KG1 (cell line): Measurements from ENCODE around the gene GNB4.

Experiments used
- DNase-seq: peaks from one replicate; lab custom pipeline; 2025; lab: John Stamatoyannopoulos, UW

The GNB4 gene

DNA sequence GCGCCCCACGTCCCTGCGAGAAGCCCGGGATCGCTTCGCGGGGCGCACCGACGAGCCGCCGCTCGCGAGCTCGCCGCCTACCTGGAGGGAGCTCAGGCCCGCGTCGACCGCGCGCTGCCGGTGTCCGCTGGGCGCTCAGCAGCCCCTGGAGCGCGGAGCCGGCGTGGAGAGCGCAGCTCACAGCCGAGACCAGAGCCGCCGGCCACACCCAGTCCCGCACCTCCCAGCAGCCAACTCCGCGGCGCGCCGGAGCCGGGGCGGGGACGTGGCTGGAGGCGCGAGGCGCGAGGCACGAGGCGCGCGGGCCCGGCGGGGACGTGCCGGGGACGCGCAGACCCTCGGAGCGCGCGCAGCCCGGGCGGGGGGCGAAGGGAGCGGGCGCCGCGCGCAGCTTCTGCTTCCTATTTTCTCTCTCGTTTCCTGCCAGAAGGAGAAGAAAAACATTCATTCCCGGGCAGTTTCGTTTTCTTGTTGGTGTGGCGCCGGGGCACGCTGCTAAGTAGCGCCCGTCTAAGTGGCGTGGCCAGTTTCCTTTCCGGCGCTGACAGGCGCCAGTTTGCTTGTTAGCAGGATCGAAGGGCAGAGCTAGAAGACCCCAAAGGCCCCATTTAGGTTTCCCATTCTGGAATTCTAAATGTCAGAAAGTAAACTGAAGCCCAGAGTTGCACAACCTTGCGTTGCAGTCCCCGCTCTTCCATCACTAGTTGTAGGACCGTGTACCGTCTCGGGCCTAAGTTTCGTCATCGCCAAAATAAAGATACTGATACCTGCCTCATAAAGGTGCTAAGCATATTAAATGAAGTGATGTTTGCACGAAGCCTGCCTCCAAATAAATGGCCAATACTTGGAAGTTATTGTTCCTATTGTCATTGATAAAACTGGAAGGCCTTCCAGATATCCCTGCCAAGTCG is at the start of gene GNB4:
Gene GNB4 (minus strand): TSS at position 206 of the 911 bp plus-strand sequence. CDS start 25,270 bp downstream, outside the sequence.
- peak; percentile 78 for DNase-seq

DNA sequence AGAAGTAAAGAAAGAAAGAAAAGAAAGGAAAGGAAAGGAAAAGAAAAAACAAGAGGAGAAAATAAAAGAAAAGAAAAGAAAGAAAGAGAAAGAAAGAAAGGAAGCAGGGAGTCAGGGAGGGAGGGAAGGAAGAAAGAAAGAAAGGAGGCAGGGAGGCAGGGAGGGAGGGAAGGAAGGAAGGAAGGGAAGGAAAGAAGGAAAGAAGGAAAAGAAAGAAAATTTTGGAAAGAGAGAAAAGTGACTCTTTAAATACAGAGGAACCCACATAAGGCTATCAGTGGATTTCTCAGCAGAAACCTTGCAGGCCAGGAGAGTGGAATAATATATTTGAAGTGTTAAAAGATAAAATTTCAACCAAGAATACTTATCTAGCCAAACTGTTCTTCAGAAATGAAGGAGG is 44.2 kb upstream of the GNB4 start:
- DNase-seq, result no peak

GRCh38 chr3:179493260-179493659 is 42.0 kb upstream of the GNB4 start:
- no peak for DNase-seq

DNA sequence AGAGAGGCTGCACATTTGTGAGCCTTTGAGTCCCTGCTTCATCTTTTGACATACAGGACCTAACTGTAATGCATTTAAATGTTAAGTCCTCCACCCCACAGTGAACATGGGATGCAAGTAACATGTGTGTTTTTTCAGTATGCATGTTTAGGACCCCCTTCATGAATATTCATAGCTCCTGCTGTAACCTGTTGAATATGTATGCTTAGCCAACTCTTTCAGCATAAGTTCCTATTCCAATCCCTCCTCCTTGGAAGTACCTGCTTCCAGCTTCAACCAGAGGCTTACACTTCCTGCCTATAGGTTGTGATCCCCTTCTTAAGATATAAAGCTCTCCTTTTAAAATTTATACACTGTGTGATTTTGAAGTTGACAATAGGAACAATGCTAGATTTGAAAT is 36.9 kb upstream of the GNB4 start:
- no peak for DNase-seq

DNA sequence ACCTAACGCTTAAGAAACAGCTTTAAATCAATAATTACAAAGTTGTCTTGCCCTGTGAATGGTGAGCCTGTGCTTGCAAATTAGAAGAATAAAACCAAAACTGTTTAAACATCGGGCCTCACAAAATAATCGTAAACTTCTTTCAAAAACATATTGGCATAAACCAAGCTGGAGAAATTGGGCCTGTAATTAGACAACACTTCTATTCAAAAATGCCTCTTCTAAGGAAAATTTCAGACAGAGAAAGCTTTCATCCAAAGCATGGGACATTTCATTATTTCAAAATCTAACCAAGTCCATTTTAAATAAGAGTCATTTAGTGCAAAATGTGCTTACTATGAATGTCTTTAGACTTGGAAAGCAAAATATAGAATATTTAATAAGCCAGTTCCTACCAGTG is 35.5 kb upstream of the GNB4 start:
- no peak for DNase-seq

- DNase-seq, result no peak
Observed at GRCh38 chr3:179482857-179483256, 31.6 kb upstream of the GNB4 start.

DNA sequence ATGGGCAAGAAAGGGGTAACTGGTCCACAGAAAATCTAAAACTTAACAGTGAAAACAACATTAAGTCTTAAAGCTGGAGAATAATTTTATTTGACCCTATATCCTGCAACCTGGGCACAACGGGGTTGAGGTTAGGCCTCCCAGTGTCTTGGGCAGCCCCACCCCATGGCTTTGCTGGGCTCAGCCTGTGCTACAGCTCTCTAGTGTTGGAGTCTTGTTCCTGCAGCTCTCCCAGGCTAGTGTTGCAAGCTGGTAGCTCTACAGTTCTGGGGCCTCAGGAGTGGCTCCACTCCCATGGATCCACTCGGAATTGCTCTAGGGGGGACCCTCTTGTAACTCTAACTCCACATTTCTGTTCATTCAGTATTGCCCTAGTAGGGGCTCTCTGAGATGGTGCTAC is 24.9 kb upstream of the GNB4 start:
- DNase-seq, result no peak

GRCh38 chr3:179474480-179474879 is 23.2 kb upstream of the GNB4 start:
- DNase-seq, result no peak

DNA sequence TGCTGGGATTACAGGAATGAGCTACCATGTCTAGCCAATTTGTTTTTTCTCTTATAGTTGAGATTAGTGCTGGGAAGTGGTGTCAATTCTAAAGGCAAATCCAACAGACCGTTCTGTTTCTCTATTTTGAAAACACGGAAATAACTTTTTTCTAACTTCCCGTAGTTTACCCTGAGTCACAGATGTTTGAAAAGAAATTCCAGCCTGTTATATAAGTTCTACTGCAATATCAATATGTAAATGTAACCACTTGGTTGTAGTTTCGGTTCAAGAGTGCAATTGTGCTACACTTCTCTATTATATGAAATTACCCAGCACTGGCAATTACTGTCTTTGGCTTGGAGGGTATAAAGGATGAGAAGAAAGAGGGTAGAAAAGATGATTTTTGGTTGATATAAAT is 22.3 kb upstream of the GNB4 start:
- peak; percentile 54 for DNase-seq

DNA sequence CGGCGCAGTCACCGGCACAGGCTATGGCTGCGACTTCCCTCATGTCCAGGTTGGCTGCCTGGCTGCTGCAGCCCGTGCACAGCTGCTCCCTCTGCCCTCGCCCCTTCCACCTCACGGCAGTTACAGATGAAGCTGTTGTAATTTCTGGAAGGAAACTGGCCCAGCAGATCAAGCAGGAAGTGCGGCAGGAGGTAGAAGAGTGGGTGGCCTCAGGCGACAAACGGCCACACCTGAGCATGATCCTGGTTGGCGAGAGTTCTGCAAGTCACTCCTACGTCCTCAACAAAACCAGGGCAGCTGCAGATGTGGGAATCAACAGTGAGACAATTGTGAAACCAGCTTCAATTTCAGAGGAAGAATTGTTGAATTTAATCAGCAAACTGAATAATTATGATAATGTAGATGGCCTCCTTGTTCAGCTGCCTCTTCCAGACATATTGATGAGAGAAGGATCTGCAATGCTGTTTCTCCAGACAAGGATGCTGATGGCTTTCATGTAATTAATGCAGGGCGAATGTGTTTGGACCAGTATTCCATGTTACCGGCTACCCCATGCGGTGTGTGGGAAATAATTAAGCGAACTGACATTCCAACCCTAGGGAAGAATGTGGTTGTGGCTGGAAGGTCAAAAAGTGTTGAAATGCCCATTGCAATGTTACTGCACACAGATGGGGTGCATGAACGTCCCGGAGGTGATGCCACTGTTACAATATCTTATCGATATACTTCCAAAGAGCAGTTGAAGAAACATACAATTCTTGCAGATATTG is 13.2 kb upstream of the GNB4 start:
- no peak for DNase-seq

DNA sequence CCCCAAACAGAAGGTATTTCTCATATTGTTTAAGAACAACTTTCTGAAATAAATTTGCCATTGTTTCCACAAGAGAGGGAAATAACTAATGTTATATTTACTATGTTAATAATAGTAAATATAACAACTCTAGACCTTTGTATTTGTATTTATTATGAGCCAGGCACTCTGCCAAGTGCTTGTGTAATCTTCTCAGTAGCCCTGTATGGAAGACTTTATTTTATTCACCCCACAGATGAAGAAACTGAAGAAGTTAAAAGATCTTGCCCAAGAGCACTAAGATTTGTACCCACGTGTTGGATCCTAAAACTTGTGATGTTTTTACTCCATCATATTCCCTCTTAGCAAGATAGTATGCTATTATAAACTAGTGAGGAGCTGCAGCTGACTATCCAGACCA is 12.0 kb upstream of the GNB4 start:
- no peak for DNase-seq

GRCh38 chr3:179460260-179460659 is 9.0 kb upstream of the GNB4 start:
- no peak for DNase-seq

DNA sequence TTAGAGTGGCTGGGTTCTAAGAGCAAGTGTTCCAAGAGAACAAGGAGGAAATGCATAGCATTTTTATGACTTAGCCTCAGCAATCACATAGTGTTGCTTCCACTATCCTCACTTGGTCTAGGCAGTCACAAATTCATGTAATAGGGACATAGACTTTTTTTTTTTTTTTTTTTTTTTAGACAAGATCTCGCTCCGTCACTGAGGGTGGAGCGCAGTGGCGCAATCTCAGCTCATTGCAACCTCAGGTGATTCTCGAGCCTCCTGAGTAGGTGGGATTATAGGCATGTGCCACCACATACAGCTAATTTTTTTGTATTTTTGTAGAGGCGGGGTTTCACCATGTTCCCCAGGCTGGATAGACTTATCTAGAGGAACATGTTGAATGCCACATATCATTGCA is 4.7 kb upstream of the GNB4 start:
- DNase-seq, result no peak

DNA sequence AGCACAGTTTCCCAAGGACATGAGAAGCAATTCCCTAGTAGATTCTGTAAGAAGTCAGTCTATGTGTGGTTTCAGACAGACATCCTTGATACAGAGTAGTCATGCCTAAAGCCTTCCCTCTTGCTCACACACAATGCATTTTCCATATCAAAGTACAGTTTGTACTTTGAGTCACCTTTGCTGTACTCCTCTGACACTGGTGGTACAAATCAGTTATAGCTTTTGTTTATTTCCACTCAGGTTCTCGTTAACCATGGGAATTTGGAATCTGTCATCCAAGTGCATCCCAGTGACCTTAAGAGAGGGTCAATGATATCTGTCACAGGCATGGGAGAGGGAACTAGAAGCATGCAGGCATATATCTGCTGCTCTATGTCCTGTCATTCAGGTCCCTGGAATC is 3.6 kb upstream of the GNB4 start:
- DNase-seq, result no peak

GRCh38 chr3:179453967-179454366 is 2.7 kb upstream of the GNB4 start:
- no peak for DNase-seq

- no peak for DNase-seq
Observed at GRCh38 chr3:179452872-179453271, 1.6 kb upstream of the GNB4 start.

DNA sequence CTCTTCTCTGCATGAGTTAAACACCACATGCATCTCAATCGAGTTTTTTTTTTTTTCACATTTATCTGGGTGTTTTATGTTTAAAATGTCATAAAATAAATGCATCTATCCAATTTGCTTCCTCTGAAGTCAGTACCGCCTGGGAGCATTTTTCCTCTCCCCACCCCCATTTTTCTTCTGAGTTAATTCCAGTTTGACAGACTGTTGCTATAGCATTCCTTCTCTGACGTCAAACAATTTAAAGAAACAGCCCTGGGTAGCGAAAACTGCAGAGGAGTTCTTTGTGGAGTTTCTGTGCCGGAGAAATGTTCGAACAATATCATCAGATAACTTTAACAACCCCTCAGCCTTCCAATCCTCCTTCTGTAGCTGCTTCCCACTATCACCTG is 900 bp upstream of the GNB4 start:
- no peak for DNase-seq

- no peak for DNase-seq
Observed at GRCh38 chr3:179450901-179451264, 387 bp downstream of the GNB4 start.

- peak; percentile 43 for DNase-seq
Observed at GRCh38 chr3:179450261-179450701, 989 bp downstream of the GNB4 start.

- no peak for DNase-seq
Observed at GRCh38 chr3:179449636-179450035, 1.6 kb downstream of the GNB4 start.

DNA sequence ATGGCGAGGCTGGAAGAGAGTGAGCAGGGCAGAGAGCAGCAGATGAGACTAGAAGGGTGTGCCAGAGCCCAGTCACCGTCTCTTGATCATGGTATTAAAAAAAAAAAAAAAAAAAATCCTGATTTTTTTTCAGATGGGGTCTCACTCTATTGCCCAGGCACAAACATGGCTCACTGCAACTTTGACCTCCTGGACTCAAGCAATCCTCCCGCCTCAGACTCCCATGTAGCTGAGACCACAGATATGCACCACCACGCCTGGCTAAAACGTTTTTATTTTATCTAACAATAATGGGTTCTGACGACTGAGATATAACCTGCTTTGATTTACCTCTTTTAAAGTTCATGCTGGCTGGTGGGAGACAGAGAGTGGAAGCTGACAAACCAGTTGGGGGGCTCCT is 4.0 kb downstream of the GNB4 start:
- DNase-seq, result no peak

DNA sequence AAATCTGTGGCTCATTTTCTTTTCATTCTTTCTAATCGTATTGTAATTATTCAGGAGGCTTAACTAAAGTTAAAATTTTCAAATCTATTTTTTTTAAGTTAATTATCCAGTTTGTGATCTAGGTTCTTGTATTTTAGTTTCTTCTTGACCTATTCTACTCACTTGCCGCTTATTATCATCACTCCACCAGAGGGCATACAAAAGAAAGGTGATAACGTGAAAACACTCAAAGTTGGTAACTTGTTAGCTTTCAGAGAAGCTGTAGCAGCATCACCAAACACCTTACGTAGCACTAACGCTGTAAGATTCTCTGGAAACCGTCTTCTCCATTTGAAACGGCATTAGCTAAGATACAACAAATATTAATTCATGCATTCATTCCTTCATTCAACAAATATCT is 4.8 kb downstream of the GNB4 start:
- no peak for DNase-seq

GRCh38 chr3:179438841-179439240 is 12.4 kb downstream of the GNB4 start:
- DNase-seq, result no peak
